GM10266 (cell line): ENCODE results near the gene SPTAN1.

ENCODE experiments used
- DNase-seq: peaks from one replicate; pipeline ENCODE4 v3.0.0; 2012; ENCODE audit errors: extremely low spot score
- CTCF ChIP-seq: IDR thresholded peaks from 2 replicates; pipeline ENCODE4 v1.5.1; 2012; ENCODE audit warnings: mild to moderate bottlenecking, low read depth; ENCODE audit not compliant: control insufficient read depth, insufficient read depth; ENCODE audit errors: missing control alignments

Gene SPTAN1

GRCh38 chr9:128523199-128523925 lies 29.0 kb upstream of the SPTAN1 start:
- no peak for DNase-seq

GRCh38 chr9:128526720-128527119 lies 25.7 kb upstream of the SPTAN1 start:
- no peak for DNase-seq
- TF ChIP-seq CTCF, result no peak

More at GRCh38 chr9:128523199-128523925, 29.0 kb upstream of the SPTAN1 start:
- no peak for TF ChIP-seq CTCF

GRCh38 chr9:128528445-128529160 lies 23.8 kb upstream of the SPTAN1 start:
- DNase-seq, result no peak
- TF ChIP-seq CTCF, result no peak

GRCh38 chr9:128529191-128529590 lies 23.2 kb upstream of the SPTAN1 start:
- no peak for DNase-seq
- TF ChIP-seq CTCF, result no peak

GRCh38 chr9:128532581-128532980 lies 19.8 kb upstream of the SPTAN1 start:
- no peak for TF ChIP-seq CTCF
- no peak for DNase-seq

GRCh38 chr9:128540634-128541360 lies 11.6 kb upstream of the SPTAN1 start:
- no peak for TF ChIP-seq CTCF
- no peak for DNase-seq
